GM19397 (cell line): ENCODE data around the gene TSPAN15.
A peak's percentile ranks its signal among the peaks of the same experiment; 100 is the strongest.

Experiments used
- ATAC-seq: cut with Tn5 transposase; IDR thresholded peaks from one replicate; pipeline ENCODE4 v1.9.1; 2021; ENCODE audit warnings: mild to moderate bottlenecking, moderate library complexity; ENCODE audit not compliant: unreplicated experiment

Gene TSPAN15

DNA sequence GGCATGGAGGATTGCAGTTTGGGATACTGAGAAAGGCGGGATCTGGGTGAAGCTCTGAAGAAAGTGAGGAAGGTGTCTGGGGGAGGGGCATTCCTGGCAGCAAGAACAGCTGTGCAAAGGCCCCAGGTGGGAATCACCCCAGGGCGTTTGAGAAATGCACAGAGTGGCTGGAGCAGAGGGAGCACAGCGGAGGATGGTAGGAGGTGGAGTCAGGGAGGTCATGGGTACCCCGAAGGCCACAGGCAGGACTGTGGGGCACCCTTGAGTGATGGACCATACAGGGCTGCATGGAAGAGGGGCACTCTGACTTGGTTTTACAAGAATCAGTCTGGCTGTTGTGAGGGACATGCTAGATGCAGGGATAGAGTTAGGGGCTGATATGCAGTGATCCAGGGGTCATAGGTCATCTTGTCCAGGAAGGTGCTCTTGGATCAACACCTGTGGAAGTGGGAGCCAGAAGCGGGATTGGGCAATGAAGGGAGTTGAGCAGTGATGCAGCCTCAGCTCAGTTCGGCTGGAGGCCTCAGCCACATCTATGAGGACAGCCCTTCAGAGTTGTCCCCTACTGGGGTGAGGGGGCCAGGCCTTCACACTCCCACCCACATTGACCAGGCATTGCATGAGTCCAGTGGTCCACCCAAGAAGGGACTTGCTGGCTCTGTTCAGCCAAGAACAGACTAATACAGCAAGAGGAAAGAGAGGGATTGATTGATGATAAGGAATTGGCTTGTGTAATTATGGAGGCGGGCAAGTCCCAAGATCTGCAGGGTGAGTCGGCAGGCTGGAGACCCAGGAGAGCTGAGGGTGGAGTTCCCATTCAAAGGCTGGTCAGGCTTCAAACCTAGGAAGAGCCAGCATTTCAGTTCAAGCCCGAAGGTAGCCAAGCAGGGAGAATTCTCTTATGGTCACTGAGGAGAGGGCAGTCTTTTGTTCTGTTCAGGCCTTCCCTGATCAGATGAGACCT lies 48.7 kb downstream of the TSPAN15 start:
- no peak for ATAC-seq

DNA sequence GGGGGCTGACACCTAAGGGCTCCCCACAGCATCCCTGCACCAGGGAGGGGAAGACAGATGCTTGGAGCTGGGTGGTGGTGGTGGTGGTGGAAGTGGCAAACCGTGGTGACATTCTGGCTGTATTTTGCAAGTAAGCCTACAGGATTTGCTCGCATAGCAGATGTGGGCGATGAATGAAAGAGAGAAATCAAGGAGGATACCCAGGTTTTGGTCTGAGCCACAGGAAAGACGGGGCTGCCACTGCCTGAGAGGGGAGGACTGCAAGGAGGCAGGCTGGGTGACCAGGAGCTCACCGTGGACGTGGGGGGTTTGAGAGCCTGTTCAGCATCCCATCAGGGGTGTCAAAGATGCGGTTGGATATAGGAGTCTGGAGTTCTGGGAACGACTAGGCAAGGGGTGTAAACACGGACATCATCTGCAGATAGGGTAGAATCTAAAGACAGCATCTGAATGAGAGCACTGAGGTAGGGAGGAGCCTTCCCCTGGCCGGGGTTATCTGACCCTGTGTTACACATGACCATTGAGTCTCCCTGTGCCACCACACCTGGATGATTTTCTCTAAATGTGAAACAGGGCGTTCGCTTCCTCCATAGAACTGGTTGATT lies 49.7 kb downstream of the TSPAN15 start:
- no peak for ATAC-seq

DNA sequence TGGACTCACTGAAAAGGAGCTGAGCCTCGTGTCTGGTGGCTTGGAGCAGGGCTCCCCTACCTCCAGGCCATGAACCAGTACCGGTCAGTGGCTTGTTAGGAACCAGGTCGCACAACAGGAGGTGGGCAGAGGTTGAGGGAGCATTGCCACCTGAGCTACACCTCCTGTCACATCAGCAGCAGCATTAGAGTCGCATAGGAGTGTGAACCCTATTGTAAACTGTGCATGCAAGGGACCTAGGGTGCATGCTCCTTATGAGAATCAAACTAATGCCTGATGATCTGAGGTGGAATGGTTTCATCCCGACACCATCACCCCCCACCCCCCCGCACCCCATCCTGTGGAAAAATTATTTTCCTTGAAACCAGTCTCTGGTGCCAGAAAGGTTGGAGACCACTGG lies 50.4 kb downstream of the TSPAN15 start:
- ATAC-seq, result no peak

DNA sequence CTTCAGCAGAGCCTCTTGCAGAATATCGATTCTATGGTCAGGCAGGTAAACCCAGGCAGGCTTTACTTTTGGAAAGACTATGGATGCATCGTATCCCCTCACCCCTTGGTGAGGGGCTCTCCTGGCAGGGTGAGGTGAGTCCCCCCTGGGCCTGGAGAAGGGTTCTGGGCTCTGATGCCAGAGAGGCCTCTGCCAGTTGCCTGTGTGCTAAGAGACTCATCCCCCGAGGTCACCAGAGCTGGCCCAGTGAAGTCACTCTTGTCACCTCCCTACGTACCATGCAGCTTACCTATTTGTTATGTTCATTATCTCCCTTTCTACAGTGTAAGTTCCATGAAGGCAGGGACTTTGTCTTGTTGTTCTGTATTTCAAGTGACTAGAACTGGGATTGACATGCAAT lies 51.3 kb downstream of the TSPAN15 start:
- ATAC-seq, result no peak

DNA sequence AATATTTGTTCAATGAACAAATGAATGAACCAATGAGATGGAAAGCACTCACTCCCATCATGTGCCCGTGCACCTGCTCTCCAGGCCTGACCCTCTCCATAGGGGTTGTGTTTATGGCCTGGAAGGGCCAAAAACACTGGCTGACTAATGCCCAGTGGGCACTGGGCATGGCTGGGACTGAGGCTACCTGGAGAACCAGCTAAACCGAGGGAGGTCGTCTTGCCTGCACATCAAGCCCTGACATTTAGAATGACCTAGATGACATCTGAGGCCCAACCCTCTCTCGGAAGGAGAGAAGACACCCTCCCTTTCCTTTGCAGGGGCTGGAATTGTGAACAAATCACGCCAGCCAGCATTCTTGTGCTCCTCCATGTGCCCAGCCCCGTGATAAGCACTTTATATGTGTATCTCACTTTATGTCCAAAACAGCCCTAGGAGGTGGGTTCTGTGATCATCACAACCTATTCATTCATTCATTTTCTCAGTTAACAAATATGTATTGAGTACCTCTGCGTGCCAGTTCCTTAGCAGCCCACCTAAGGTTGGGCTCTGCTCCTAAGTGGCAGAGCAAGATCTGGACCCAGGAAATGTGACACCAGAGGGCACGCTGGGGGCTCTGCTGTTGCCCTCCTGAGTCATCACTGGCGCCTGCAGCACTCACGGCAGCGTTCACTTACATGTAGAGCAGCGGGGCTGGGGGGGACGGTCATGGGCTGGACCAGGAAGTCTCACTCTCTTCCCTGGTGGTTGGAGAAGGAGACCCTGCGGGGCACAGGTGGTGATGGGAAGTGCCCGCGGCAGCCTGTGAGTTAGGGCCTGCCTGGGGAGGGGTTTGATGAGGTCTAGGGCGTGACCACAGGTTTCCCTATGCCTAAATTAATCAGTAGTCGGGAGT lies 52.0 kb downstream of the TSPAN15 start:
- ATAC-seq, result no peak

DNA sequence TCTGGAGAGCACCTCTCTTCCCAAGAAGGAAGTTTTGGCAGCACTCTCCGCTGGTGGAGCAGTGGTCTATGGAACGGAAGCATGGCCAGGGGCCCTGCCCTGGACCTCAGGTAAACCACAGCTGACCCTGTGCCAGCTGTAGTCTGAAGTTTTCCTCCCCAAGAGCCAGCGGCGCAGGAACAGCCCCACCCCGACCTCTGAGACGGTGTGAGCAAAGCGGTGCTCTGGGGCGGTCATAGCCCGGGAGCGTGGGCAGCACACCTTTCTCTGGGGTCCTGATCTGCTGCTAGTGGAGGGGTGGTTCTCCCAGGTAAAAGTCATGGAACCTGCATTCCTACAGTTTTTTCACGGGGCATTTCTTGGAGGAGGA lies 52.6 kb downstream of the TSPAN15 start:
- ATAC-seq, result no peak

DNA sequence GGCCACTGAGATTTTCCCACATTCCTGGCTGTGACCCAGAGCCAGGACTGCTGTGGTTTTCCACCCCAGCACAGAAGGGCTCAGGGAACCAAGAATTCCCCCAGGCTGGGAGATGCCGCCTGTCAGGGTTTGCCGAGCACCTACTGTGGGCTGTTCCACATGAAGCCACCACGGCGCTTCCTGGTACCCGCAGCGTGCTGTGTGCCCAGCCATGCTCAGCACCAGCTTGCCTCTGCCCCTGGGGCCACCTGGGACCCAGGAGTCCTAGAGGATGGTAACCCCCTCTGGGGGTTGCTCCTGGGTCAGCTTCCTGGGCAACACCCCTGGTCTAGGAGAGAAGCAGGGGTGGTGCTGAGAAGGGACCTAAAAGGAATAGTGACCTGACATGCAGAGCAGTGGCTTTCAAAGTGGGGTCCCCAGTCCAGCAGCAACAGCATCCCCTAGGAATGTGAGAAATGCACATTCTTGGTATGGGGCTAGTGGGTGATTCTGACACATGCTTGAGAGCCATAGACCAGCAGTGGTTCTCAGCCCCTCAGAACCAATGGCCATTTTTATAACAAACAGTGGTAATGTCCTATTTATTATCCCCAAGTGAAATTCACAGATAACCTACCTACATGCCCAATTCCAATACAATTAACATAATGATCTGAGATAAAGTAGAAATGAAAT lies 53.4 kb downstream of the TSPAN15 start:
- no peak for ATAC-seq

DNA sequence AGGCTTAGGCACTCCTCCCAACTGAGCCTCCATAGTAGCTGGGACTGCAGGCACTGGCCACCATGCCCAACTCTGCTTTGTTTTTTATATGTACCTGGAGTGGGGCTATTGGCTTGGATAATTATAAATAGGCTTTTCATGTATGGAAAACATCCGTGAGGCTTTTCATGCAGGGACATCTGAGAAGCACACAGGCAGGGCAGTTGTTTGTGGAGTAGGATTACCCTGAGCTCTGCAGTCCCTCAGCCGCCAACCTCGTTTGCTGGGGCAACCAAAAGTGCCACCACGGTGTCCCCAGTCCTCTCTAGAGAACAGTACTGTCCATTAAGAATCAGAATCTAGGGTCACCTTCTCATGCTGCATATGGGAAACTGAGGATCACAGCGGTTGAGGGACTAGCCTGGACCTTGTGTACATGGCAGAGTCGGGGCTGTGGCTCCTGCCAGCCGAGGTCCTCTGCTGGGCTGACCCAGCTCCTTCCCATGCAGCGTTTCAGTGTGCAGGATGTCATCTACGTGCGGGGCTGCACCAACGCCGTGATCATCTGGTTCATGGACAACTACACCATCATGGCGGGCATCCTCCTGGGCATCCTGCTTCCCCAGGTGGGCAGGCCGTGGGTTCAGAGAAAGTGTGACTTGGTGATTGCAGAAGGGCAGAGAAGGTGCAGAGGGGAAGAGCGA lies 54.5 kb downstream of the TSPAN15 start:
- no peak for ATAC-seq

DNA sequence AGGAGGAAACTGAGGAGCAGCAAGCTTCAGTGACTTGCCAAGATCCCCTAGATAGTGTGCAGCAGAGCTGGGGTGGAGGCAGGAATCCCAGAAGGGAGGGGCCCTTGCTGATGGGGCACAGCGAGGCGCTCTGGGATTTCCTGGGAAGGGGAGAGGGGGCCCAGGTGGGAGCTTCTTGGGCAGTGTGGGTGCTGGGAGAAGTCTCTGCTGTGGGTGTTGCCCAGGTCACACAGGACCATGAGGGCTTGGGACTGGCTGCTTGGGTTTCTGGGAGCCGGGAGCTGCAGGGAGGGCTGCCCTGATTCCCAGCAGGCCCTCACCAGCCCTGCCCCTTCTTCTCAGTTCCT lies 55.2 kb downstream of the TSPAN15 start:
- no peak for ATAC-seq

DNA sequence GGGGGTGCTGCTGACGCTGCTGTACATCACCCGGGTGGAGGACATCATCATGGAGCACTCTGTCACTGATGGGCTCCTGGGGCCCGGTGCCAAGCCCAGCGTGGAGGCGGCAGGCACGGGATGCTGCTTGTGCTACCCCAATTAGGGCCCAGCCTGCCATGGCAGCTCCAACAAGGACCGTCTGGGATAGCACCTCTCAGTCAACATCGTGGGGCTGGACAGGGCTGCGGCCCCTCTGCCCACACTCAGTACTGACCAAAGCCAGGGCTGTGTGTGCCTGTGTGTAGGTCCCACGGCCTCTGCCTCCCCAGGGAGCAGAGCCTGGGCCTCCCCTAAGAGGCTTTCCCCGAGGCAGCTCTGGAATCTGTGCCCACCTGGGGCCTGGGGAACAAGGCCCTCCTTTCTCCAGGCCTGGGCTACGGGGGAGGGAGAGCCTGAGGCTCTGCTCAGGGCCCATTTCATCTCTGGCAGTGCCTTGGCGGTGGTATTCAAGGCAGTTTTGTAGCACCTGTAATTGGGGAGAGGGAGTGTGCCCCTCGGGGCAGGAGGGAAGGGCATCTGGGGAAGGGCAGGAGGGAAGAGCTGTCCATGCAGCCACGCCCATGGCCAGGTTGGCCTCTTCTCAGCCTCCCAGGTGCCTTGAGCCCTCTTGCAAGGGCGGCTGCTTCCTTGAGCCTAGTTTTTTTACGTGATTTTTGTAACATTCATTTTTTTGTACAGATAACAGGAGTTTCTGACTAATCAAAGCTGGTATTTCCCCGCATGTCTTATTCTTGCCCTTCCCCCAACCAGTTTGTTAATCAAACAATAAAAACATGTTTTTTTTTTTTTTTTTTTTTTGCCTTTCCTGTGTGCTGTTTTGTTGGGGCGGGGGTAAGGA lies 55.8 kb downstream of the TSPAN15 start:
- ATAC-seq, result no peak

DNA sequence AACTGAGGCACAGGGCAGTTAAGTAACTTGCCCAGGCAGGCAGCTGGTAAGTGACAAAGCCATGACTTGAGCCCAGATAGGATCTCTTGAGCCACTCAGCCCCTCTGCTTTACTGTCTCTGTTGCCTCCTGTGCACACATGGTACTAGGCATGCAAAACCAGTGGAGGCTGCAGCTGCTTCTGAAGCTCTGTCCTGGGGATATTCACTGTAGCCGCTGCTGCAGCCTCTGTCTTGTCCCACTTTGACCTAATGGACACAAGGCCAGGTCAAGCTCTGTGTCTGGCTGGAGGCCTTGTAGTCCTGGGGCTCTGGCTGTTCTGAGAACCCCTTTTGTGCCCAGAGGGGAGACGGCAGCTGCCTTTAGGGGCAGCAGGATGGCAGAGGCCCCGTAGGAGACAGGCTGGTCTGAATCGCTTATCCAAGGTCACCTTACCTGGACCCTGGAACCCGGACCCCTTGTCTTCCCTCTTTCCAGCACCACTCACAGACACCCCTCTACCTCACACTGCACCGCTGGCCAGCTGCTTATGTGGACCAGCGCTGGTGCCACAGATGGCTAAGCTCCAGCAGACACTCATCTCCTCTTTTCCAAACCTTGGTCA lies 57.6 kb downstream of the TSPAN15 start:
- no peak for ATAC-seq

DNA sequence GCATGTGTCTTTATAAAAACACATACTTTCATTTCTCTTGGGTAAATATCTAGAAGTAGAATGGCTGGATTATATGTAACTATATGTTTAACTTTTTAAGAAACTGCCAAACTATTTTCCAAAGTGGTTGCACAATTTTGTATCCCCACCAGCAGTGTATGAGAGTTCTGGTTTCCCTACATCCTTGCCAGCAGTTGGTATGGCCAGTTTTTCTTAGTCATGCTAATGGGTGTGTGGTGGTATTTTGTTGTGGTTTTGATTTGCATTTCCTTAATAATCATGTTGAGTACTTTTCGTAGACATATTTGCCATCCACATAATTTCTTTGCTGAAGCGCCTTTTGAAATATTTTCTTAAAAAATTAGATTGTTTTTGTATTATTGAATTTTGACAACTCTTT lies 61.6 kb downstream of the TSPAN15 start:
- ATAC-seq, result no peak

DNA sequence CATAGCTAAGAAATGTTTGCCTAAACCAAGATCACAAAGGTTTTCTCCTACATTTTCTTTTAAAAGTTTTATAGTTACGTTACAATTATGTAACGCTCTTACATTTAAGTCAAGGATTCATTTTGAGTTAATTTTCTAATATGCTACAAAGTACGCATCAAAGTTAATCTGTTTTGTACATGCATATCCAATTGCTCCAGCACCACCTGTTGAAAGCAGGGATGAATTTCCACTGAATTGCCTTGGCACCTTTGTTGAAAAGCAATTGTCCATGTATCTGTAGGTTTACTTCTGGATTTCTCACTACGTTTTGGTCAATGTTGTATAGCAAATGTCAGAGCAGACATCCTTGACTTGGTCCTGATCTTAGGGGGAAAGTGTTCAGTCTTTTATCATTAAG lies 62.4 kb downstream of the TSPAN15 start:
- ATAC-seq, result no peak

DNA sequence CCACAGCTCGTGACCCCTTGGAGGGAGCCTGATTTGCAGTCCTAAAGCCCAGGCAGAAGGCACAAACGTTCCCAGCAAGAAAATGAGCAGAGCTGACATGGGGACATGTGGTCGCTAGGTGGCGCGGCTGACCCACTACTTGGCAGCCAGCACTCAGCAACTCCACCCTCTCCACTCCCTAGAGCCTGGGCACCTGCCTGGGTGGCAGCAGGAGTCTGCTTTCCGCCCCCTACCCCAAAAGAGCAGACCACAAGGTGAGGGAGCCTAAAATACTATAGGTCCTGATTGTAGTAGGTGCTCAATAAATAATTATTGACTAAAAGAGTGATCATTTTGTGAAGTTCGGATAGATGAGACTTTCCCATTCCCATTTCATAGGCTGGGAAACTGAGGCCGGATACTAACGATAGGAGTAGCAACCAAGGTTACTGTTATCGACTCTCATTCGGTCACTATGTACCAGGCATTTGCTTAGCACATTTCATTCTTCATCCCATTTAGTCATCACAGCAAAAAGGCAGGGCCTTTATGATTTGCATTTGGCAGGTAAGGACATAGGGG lies 64.5 kb downstream of the TSPAN15 start:
- ATAC-seq, result peak; percentile 68

DNA sequence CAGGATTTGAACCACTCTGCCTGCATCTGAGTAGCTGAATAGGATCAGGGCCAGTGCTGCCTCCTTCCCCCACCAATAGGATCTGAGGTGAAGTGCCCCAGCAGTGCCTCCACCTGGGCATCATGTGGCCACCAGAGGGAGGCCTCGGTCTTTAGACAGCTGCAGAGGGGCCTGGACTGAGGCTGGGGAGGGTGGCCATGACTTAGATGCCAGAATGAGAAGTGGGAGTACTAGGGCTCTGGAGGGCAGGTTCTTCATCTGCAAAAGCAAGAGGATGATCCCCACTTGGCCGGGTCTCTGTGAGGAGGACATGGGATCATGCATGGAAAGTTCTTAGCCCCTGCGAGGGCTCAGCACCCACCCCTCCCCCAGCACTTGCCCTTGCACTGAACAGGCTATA lies 65.1 kb downstream of the TSPAN15 start:
- ATAC-seq, result no peak

DNA sequence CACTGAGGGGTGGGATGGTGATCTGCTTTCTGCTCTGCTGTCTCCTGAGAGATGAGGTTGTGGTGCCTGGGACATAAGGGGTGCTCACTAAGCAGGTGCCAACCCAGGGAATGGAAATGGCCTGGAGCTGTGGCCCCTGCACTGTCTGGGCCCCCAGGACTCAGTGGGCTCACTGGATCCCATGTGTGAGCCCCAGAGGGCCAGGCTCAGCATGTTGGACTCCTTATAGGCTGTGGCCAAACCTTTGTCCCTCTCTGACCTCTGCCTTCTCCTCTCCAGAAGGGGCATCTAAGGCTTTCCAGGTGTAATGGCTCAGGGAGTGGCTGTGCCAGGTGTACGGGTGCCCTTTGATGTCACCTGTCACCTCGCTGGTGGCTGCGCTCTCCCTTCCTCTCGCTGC lies 65.5 kb downstream of the TSPAN15 start:
- no peak for ATAC-seq

DNA sequence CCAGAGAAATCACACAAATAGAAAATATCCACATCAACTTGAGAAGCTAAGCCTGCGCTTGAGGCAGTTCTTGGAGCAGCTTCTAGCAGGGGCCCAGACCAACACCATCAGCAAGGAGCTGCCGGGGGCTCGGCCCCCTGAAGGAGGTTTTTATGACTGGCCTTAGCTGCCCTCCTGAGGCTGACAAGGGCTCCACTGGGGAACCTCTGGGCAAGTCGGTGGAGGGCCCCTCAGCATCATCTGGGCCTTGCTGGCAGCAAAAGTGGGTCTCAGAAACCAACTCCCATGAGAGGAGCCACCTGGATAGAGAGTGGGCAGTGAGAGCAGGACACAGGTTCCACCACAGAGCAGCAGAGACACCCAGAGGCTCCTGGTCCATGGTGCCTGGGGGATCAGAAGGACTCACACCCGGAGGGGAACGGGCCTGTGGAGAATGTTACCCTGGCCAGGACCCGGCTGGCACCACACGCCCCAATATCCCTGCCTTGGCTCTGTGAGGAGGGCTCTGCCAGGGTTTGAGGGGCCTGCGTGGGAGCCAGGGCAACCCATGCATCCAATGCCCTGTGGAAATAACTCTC lies 66.1 kb downstream of the TSPAN15 start:
- ATAC-seq, result no peak

DNA sequence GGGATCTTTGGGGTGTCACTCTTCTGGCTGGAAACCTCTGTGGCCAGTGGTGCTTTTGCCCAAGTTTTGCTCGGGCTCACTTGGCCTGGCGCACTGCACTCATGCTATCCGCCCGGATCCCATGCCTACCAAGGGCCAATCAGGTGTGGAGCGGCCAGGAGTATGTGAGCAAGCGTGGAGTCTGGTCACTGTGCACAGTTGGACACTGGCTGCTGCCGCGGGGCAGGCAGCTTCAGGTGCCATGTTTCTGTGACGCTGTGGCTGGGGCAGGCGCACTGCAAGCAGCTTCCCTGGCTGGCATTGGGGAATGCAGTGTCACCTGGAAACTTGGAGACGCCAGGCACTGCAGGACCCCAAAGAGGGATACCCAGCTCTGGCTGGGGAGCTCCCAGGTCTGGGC lies 76.7 kb downstream of the TSPAN15 start:
- ATAC-seq, result no peak
